Measurements from ENCODE around the gene LEMD1. TPM values are rescaled to one million over a fixed set of nuclear protein-coding genes. Genes with fewer than 3 reads are reported as not detected.

Gene LEMD1
- total RNA-seq, 1 experiment from 2014 or later, result not detected

- in situ Hi-C loops (cut with HindIII; ENCODE audit: low pct_unique_long_range_greater_than_20kb, low sequenced_read_pairs), result no loop called here
- POLR2A ChIA-PET, result no interaction called here
- Histone ChIP-seq H3K36me3 (ENCODE audit: control insufficient read depth, insufficient read depth, low read length) (no peaks in the 10 kb centered on the region), H3K27ac (ENCODE audit: low read length) (no peak overlapping the region), H3K4me1 (ENCODE audit: control insufficient read depth, insufficient read depth, low read length) (no peaks in the 10 kb centered on the region), H3K4me3 (ENCODE audit: low read depth in 2 of 2, low read length in 2 of 2) (no peak overlapping the region), H3K27me3 (ENCODE audit: control insufficient read depth, insufficient read depth, low read length) (peaks cover 31% of the 10 kb centered on the region), H3K9me3 (ENCODE audit: control insufficient read depth, insufficient read depth, low read depth, low read length) (no peaks in the 10 kb centered on the region)
- DNase-seq (ENCODE audit: low read depth, low spot score), result no peak
- CTCF ChIA-PET, result no interaction called here
- intact Hi-C loops (cut with micrococcal nuclease; ENCODE audit: unreplicated experiment), result no loop called here
- no peak for ATAC-seq
- no TSS peak for BruUV-seq (replicated peaks)
- TF ChIP-seq TCF7L2 (IDR thresholded peaks at IDR 0.05; ENCODE audit: low read depth, low read length) (no peak), SIN3A (IDR thresholded peaks at IDR 0.05; ENCODE audit: borderline replicate concordance, insufficient read depth, low read depth, low read length) (no peak), CTCF (IDR thresholded peaks at IDR 0.05) (no peak), POLR2AphosphoS5 (IDR thresholded peaks at IDR 0.05; ENCODE audit: low read depth, low read length) (no peak), REST (IDR thresholded peaks at IDR 0.05; ENCODE audit: insufficient read depth in 1 of 2, low read depth in 2 of 2, low read length in 1 of 2) (no peak)
Observed at GRCh38 chr1:205420938-205421337, 918 bp downstream of the LEMD1 start.

GRCh38 chr1:205417870-205418635 is 3.8 kb downstream of the LEMD1 start:
- no peak for TF ChIP-seq CTCF (IDR thresholded peaks at IDR 0.05)
- TF ChIP-seq SIN3A (IDR thresholded peaks at IDR 0.05; ENCODE audit: borderline replicate concordance, insufficient read depth, low read depth, low read length), result no peak
- TF ChIP-seq REST (IDR thresholded peaks at IDR 0.05; ENCODE audit: insufficient read depth in 1 of 2, low read depth in 2 of 2, low read length in 1 of 2), result no peak
- no peak for TF ChIP-seq POLR2AphosphoS5 (IDR thresholded peaks at IDR 0.05; ENCODE audit: low read depth, low read length)
- TF ChIP-seq TCF7L2 (IDR thresholded peaks at IDR 0.05; ENCODE audit: low read depth, low read length), result no peak
- no peaks in the 10 kb centered on the region for H3K9me3 ChIP-seq (ENCODE audit: control insufficient read depth, insufficient read depth, low read depth, low read length)
- H3K36me3 ChIP-seq (ENCODE audit: control insufficient read depth, insufficient read depth, low read length), result no peaks in the 10 kb centered on the region
- H3K4me1 ChIP-seq (ENCODE audit: control insufficient read depth, insufficient read depth, low read length), result no peaks in the 10 kb centered on the region
- ATAC-seq, result no peak
- peaks cover 13% of the 10 kb centered on the region; the same call in 1 of the 2 replicates for H3K27me3 ChIP-seq (ENCODE audit: control insufficient read depth, insufficient read depth, low read length)
- no TSS peak for BruUV-seq (replicated peaks)
- no peak overlapping the region for H3K4me3 ChIP-seq (ENCODE audit: low read depth in 2 of 2, low read length in 2 of 2)
- CTCF ChIA-PET, result no interaction called here
- POLR2A ChIA-PET, result interaction anchor here (0.5 kb wide), 1 partner anchor 22 kb away, joined by 5 read pairs; no protein-coding TSS in a partner anchor
- no peak for DNase-seq (ENCODE audit: low read depth, low spot score)
- intact Hi-C loops (cut with micrococcal nuclease; ENCODE audit: unreplicated experiment), result no loop called here
- in situ Hi-C loops (cut with HindIII; ENCODE audit: low pct_unique_long_range_greater_than_20kb, low sequenced_read_pairs), result no loop called here
- no peak overlapping the region for H3K27ac ChIP-seq (ENCODE audit: low read length)
